ENCODE results near the gene CRTC1.

Gene CRTC1

GRCh38 chr19:18774107-18774506 lies 90.6 kb downstream of the CRTC1 start:
- DNase-seq: no peak

- DNase-seq: no peak
Observed at GRCh38 chr19:18774782-18775444, 91.4 kb downstream of the CRTC1 start.

- no peak for DNase-seq
Observed at GRCh38 chr19:18775586-18776287, 92.3 kb downstream of the CRTC1 start.

- DNase-seq: no peak
Observed at GRCh38 chr19:18776288-18776594, 92.8 kb downstream of the CRTC1 start.

- no peak for DNase-seq
Observed at GRCh38 chr19:18776736-18777135, 93.3 kb downstream of the CRTC1 start.

- no peak for DNase-seq
Observed at GRCh38 chr19:18777301-18778075, 94.0 kb downstream of the CRTC1 start.

- DNase-seq: no peak
Observed at GRCh38 chr19:18778076-18778389, 94.6 kb downstream of the CRTC1 start.

- DNase-seq: no peak
Observed at GRCh38 chr19:18778826-18779495, 95.5 kb downstream of the CRTC1 start.

- no peak for DNase-seq
Observed at GRCh38 chr19:18780081-18780480, 96.6 kb downstream of the CRTC1 start.

GRCh38 chr19:18780631-18781030 lies 97.2 kb downstream of the CRTC1 start:
- DNase-seq: no peak

- no peak for DNase-seq
Observed at GRCh38 chr19:18781047-18781600, 97.6 kb downstream of the CRTC1 start.

GRCh38 chr19:18781885-18782527 lies 98.5 kb downstream of the CRTC1 start:
- no peak for DNase-seq

GRCh38 chr19:18782559-18783225 lies 99.2 kb downstream of the CRTC1 start:
- DNase-seq: no peak

- DNase-seq: no peak
Observed at GRCh38 chr19:18783958-18784785, 100.7 kb downstream of the CRTC1 start.

GRCh38 chr19:18784786-18785120 lies 101.3 kb downstream of the CRTC1 start:
- no peak for DNase-seq

GRCh38 chr19:18785179-18786124 lies 102.0 kb downstream of the CRTC1 start:
- no peak for DNase-seq

GRCh38 chr19:18788529-18789421 lies 105.3 kb downstream of the CRTC1 start:
- DNase-seq: no peak

GRCh38 chr19:18789422-18789869 lies 106.0 kb downstream of the CRTC1 start:
- no peak for DNase-seq

All from NCI-H510A (cell line).